GM12878 (cell line): ENCODE measurements around the gene TP53BP1. TPM values are rescaled to one million over a fixed set of nuclear protein-coding genes. Genes with fewer than 3 reads are reported as not detected.

ENCODE experiments used
- ATAC-seq: fragments of 200-7000 bp; cut with Tn5 transposase; 3 replicates; pipeline ENCODE4 v1.9.1; 2020; ENCODE audit warnings: mild to moderate bottlenecking, moderate library complexity
- BruUV-seq: library from RNA; stranded (reverse); fragments of 400-500 nt; replicated peaks from 2 replicates; lab custom pipeline; 2021; lab: Mats Ljungman, UMichigan
- CTCF ChIA-PET: fragments of 300-600 bp; sonication (Branson Sonifier 250); formaldehyde crosslinking; extraction: SDS; loops from one replicate; lab custom pipeline; 2021; ENCODE audit warnings: inconsistent platforms; lab: Yijun Ruan, JAX
- POLR2A ChIA-PET: fragments of 350-600 bp; formaldehyde crosslinking; extraction: SDS; loops from one replicate; lab custom pipeline; 2021; ENCODE audit warnings: inconsistent platforms; lab: Charles Lee
- RAD21 ChIA-PET: fragments of 300-600 bp; sonication (Branson Sonifier 250); formaldehyde crosslinking; loops from one replicate; lab custom pipeline; 2023; ENCODE audit warnings: antibody characterized with exemption; ENCODE audit not compliant: unreplicated experiment; lab: Charles Lee
- SMC1A ChIA-PET: fragments of 300-600 bp; sonication (Branson Sonifier 250); formaldehyde crosslinking; loops from one replicate; lab custom pipeline; 2023; ENCODE audit not compliant: unreplicated experiment, uncharacterized antibody; lab: Charles Lee
- DNase-seq: peaks from one replicate; pipeline ENCODE4 v3.0.0-alpha.2; 2011; ENCODE audit warnings: low read depth, low spot score
- FAIRE-seq: peaks from 3 replicates; lab custom pipeline; 2011; peaks lifted over from hg19 to GRCh38; lab: Jason Lieb, UNC
- H2AFZ ChIP-seq: 2 replicates; pipeline ENCODE4 v1.6.0; 2011; ENCODE audit warnings: low read depth, low read length, control low read depth; ENCODE audit not compliant: control insufficient read depth
- H3K27ac ChIP-seq: 2 replicates; pipeline ENCODE4 v1.5.1; 2011; ENCODE audit warnings: control low read depth; ENCODE audit not compliant: control insufficient read depth, insufficient read depth
- H3K27me3 ChIP-seq, 2 experiments: replicated peaks in 1 of 2; 2 replicates each; pipeline versions ENCODE4 v1.6.0 to v1.6.1; 2011; ENCODE audit warnings: low read length in 1 of 2; ENCODE audit not compliant: control insufficient read depth in 2 of 2, insufficient read depth in 2 of 2
- H3K36me3 ChIP-seq, 2 experiments: 2 replicates each; pipeline ENCODE4 v1.5.1; 2011; ENCODE audit warnings: low read length in 1 of 2; ENCODE audit not compliant: control insufficient read depth in 2 of 2, insufficient read depth in 2 of 2
- H3K4me1 ChIP-seq: 2 replicates; pipeline ENCODE4 v1.6.1; 2011; ENCODE audit warnings: mild to moderate bottlenecking, low read length, moderate library complexity, mixed read lengths; ENCODE audit not compliant: control insufficient read depth, insufficient read depth
- H3K4me2 ChIP-seq: 2 replicates; pipeline ENCODE4 v1.6.0; 2011; ENCODE audit warnings: control low read depth; ENCODE audit not compliant: control insufficient read depth, insufficient read depth
- H3K4me3 ChIP-seq: fragments of 200-600 bp; sonication (generic); 2 replicates; pipeline ENCODE4 v1.5.1; 2016
- H3K79me2 ChIP-seq: 2 replicates; pipeline ENCODE4 v1.6.0; 2011; ENCODE audit warnings: low read length; ENCODE audit not compliant: control insufficient read depth, insufficient read depth
- H3K9ac ChIP-seq: 2 replicates; pipeline ENCODE4 v1.8.0; 2011; ENCODE audit warnings: low read length, control low read depth, mixed read lengths; ENCODE audit not compliant: control insufficient read depth, insufficient read depth
- H3K9me3 ChIP-seq: replicated peaks from 3 replicates; pipeline ENCODE4 v1.5.1; 2011; ENCODE audit warnings: mild to moderate bottlenecking, low read length; ENCODE audit not compliant: control insufficient read depth, insufficient read depth
- H4K20me1 ChIP-seq: 2 replicates; pipeline ENCODE4 v1.6.0; 2011; ENCODE audit not compliant: control insufficient read depth, insufficient read depth
- CHD4 ChIP-seq: fragments of 200-600 bp; sonication (generic); IDR thresholded peaks from 2 replicates; pipeline ENCODE4 v1.6.1; 2016; ENCODE audit warnings: mild to moderate bottlenecking
- GABPA ChIP-seq: IDR thresholded peaks from 2 replicates; pipeline ENCODE4 v1.6.1; 2014; ENCODE audit warnings: antibody characterized with exemption, low read depth, mild to moderate bottlenecking, inconsistent platforms
- POLR2AphosphoS2 ChIP-seq: IDR thresholded peaks from 2 replicates; pipeline ENCODE4 v1.6.1; 2011; ENCODE audit warnings: low read depth, mild to moderate bottlenecking, low read length, improper control_type of control experiment, moderate library complexity
- STAT1 ChIP-seq: fragments of 450-650 bp; conservative IDR thresholded peaks from 2 replicates; pipeline ENCODE4 v1.6.1; 2014; ENCODE audit warnings: antibody characterized with exemption, mild to moderate bottlenecking
- TCF7 ChIP-seq: IDR thresholded peaks from 2 replicates; pipeline ENCODE4 v1.6.1; 2014; ENCODE audit warnings: antibody characterized with exemption, borderline replicate concordance
- WRNIP1 ChIP-seq: IDR thresholded peaks from 2 replicates; pipeline ENCODE4 v1.6.1; 2011; ENCODE audit warnings: low read depth, low read length, improper control_type of control experiment, borderline replicate concordance
- ZNF274 ChIP-seq: IDR thresholded peaks from one replicate; pipeline ENCODE4 v1.8.0; 2011; ENCODE audit not compliant: insufficient read length, insufficient read depth
- ZSCAN29 ChIP-seq: fragments of 450-650 bp; IDR thresholded peaks from 2 replicates; pipeline ENCODE4 v1.6.1; 2017; ENCODE audit warnings: mild to moderate bottlenecking, moderate library complexity
- WGBS: methylation state at CpG from one replicate; pipeline ENCODE4 v1.1.6; 2016; ENCODE audit warnings: low lambda C conversion rate; ENCODE audit not compliant: insufficient replicate concordance, insufficient coverage; ENCODE audit errors: missing lambda C conversion rate; 5-methylcytosine and 5-hydroxymethylcytosine counted together
- in situ Hi-C: fragments of 300-500 bp; cut with MboI; formaldehyde crosslinking; loops from 9 replicates; pipeline ENCODE4 v1.14.3; 2018; ENCODE audit warnings: mixed read lengths
- intact Hi-C: fragments of 100-400 bp; cut with micrococcal nuclease; formaldehyde crosslinking; loops from one replicate; pipeline ENCODE4 v1.14.2; 2022; ENCODE audit not compliant: unreplicated experiment
- polyA plus RNA-seq, 11 experiments: library from polyadenylated mRNA; depleted of rRNA in 4 of 11; unstranded in 6 of 11; stranded (reverse) in 5 of 11; fragments of >200 nt; fragmentation: Nextera tagmentation in 4 of 11; fragmentation: Illumina TruSeq in 1 of 11; extraction: Ambion mirVana in 4 of 11; extraction: Trizol in 1 of 11; gene quantifications; 1 replicate in 1 of 11; 2 replicates in 10 of 11; pipeline versions ENCODE4 v1.2.1 to v1.2.3, GENCODE V29; 2011 to 2016; ENCODE audit warnings: inconsistent platforms in 2 of 11, missing spikeins in 2 of 11, low read depth in 1 of 11
- total RNA-seq, 4 experiments: library from RNA; depleted of rRNA in 3 of 4; stranded (reverse); fragments of >200 nt in 3 of 4; fragmentation: Illumina TruSeq in 1 of 4; extraction: Trizol in 1 of 4; gene quantifications; 2 replicates each; pipeline versions ENCODE4 v1.2.1 to v1.2.3, GENCODE V29; 2013 to 2021
- TF ChIP-seq, protein P1 (sequence below): fragments of 450-650 bp; IDR thresholded peaks from 2 replicates; pipeline ENCODE4 v1.6.1; 2018; ENCODE audit warnings: mild to moderate bottlenecking, low read depth, moderate library complexity; ENCODE audit not compliant: partially characterized antibody
- TF ChIP-seq, protein P2 (sequence below): IDR thresholded peaks from 2 replicates; pipeline ENCODE4 v1.6.1; 2011; ENCODE audit warnings: low read depth, low read length, improper control_type of control experiment, borderline replicate concordance
- TF ChIP-seq, protein P3 (sequence below): fragments of 450-650 bp; formaldehyde crosslinking; IDR thresholded peaks from 2 replicates; pipeline ENCODE4 v1.4.0; 2022; ENCODE audit warnings: mild to moderate bottlenecking, moderate library complexity
- TF ChIP-seq, protein P4 (sequence below): IDR thresholded peaks from 2 replicates; pipeline ENCODE4 v1.6.1; 2012; ENCODE audit warnings: improper control_type of control experiment, low read depth, low read length; ENCODE audit not compliant: insufficient replicate concordance

TP53BP1 gene
- total and polyA plus RNA-seq, 10 of the 15 experiments (the other 5 are each of a cell fraction or from before 2014, with no cell fraction given) = 6.2 to 50.2 (median 19.3) TPM

DNA sequence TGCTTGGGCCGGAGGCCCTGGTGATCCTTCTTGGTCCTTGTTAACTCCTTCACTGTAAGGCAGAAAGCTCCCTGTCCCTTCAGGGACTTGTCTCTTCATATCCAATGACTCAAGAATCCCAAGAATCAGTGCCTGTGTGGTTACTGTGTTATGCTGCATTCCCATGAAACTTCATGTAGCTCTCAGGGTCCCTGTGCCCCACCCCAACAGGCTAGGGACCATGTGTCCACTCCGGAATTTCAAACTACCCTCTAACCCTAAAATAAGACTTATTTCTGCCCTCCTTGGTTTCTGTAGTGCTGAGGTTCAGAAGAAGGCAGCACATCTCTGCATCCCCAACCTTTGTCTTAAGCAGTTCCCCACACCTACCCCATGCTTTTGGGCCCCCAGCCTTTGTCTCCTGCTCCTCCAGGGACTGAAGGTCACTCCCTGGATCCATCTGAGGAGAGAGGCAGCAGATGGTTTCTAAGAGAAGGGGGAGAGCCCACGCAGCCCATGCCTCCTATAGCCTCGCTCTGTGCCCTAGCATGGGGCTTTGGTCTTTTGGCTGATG, 23.9 kb upstream of the TP53BP1 start:
- Histone ChIP-seq H3K27ac (no peak overlapping the region), H3K36me3 (no peaks in the 10 kb centered on the region), H3K9ac (no peak overlapping the region), H3K4me1 (no peaks in the 10 kb centered on the region), H3K4me3 (no peak overlapping the region), H3K79me2 (no peaks in the 10 kb centered on the region), H3K4me2 (no peak overlapping the region), H3K9me3 (no peaks in the 10 kb centered on the region), H2AFZ (no peak overlapping the region), H3K27me3 (peaks cover 10 to 15% of the 10 kb centered on the region in 2 experiments; a peak in 3 of 4 replicates), H4K20me1 (no peaks in the 10 kb centered on the region)
- ChIA-PET POLR2A (no interaction called here), CTCF (interaction anchor here (8.3 kb wide), 1 partner anchor 24 kb away, joined by 88 read pairs; the partner anchor contains the start of gene TP53BP1), SMC1A (no interaction called here), RAD21 (no interaction called here)
- in situ Hi-C loops = no loop called here
- FAIRE-seq (no peak), ATAC-seq (no peak), DNase-seq (no peak)
- WGBS = 21% methylated on average over 4 of the region's 4 CpGs
- no TSS peak for BruUV-seq
- intact Hi-C loops = no loop called here
- TF ChIP-seq POLR2AphosphoS2 (no peak), WRNIP1 (no peak), GABPA (no peak), ZSCAN29 (no peak), TCF7 (no peak), STAT1 (no peak), CHD4 (no peak), ZNF274 (no peak)
- TF ChIP-seq, protein P1, sequence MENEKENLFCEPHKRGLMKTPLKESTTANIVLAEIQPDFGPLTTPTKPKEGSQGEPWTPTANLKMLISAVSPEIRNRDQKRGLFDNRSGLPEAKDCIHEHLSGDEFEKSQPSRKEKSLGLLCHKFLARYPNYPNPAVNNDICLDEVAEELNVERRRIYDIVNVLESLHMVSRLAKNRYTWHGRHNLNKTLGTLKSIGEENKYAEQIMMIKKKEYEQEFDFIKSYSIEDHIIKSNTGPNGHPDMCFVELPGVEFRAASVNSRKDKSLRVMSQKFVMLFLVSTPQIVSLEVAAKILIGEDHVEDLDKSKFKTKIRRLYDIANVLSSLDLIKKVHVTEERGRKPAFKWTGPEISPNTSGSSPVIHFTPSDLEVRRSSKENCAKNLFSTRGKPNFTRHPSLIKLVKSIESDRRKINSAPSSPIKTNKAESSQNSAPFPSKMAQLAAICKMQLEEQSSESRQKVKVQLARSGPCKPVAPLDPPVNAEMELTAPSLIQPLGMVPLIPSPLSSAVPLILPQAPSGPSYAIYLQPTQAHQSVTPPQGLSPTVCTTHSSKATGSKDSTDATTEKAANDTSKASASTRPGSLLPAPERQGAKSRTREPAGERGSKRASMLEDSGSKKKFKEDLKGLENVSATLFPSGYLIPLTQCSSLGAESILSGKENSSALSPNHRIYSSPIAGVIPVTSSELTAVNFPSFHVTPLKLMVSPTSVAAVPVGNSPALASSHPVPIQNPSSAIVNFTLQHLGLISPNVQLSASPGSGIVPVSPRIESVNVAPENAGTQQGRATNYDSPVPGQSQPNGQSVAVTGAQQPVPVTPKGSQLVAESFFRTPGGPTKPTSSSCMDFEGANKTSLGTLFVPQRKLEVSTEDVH = no peak
- TF ChIP-seq, protein P2, sequence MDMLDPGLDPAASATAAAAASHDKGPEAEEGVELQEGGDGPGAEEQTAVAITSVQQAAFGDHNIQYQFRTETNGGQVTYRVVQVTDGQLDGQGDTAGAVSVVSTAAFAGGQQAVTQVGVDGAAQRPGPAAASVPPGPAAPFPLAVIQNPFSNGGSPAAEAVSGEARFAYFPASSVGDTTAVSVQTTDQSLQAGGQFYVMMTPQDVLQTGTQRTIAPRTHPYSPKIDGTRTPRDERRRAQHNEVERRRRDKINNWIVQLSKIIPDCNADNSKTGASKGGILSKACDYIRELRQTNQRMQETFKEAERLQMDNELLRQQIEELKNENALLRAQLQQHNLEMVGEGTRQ = no peak
- TF ChIP-seq, protein P3, sequence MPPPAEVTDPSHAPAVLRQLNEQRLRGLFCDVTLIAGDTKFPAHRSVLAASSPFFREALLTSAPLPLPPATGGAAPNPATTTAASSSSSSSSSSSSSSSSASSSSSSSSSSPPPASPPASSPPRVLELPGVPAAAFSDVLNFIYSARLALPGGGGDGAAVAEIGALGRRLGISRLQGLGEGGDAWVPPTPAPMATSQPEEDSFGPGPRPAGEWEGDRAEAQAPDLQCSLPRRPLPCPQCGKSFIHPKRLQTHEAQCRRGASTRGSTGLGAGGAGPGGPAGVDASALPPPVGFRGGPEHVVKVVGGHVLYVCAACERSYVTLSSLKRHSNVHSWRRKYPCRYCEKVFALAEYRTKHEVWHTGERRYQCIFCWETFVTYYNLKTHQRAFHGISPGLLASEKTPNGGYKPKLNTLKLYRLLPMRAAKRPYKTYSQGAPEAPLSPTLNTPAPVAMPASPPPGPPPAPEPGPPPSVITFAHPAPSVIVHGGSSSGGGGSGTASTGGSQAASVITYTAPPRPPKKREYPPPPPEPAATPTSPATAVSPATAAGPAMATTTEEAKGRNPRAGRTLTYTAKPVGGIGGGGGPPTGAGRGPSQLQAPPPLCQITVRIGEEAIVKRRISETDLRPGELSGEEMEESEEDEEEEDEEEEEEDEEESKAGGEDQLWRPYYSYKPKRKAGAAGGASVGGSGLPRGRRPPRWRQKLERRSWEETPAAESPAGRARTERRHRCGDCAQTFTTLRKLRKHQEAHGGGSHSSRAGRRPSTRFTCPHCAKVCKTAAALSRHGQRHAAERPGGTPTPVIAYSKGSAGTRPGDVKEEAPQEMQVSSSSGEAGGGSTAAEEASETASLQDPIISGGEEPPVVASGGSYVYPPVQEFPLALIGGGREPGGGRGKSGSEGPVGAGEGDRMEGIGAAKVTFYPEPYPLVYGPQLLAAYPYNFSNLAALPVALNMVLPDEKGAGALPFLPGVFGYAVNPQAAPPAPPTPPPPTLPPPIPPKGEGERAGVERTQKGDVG (CRISPR knock-in tag) = no peak
- TF ChIP-seq, protein P4, sequence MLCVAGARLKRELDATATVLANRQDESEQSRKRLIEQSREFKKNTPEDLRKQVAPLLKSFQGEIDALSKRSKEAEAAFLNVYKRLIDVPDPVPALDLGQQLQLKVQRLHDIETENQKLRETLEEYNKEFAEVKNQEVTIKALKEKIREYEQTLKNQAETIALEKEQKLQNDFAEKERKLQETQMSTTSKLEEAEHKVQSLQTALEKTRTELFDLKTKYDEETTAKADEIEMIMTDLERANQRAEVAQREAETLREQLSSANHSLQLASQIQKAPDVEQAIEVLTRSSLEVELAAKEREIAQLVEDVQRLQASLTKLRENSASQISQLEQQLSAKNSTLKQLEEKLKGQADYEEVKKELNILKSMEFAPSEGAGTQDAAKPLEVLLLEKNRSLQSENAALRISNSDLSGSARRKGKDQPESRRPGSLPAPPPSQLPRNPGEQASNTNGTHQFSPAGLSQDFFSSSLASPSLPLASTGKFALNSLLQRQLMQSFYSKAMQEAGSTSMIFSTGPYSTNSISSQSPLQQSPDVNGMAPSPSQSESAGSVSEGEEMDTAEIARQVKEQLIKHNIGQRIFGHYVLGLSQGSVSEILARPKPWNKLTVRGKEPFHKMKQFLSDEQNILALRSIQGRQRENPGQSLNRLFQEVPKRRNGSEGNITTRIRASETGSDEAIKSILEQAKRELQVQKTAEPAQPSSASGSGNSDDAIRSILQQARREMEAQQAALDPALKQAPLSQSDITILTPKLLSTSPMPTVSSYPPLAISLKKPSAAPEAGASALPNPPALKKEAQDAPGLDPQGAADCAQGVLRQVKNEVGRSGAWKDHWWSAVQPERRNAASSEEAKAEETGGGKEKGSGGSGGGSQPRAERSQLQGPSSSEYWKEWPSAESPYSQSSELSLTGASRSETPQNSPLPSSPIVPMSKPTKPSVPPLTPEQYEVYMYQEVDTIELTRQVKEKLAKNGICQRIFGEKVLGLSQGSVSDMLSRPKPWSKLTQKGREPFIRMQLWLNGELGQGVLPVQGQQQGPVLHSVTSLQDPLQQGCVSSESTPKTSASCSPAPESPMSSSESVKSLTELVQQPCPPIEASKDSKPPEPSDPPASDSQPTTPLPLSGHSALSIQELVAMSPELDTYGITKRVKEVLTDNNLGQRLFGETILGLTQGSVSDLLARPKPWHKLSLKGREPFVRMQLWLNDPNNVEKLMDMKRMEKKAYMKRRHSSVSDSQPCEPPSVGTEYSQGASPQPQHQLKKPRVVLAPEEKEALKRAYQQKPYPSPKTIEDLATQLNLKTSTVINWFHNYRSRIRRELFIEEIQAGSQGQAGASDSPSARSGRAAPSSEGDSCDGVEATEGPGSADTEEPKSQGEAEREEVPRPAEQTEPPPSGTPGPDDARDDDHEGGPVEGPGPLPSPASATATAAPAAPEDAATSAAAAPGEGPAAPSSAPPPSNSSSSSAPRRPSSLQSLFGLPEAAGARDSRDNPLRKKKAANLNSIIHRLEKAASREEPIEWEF = no peak
